RWPE1 (cell line): ENCODE results near the gene FUT7.

Experiments used
- CTCF ChIA-PET: fragments of 350-600 bp; sonication (Branson Sonifier 250); formaldehyde crosslinking; extraction: SDS; loops from one replicate; lab custom pipeline; 2021; lab: Yijun Ruan, JAX
- POLR2A ChIA-PET: fragments of 400-600 bp; formaldehyde crosslinking; extraction: SDS; loops from one replicate; lab custom pipeline; 2020; ENCODE audit warnings: antibody characterized with exemption; ENCODE audit not compliant: low non-redundant PET; lab: Yijun Ruan, JAX
- DNase-seq: peaks from one replicate; pipeline ENCODE4 v3.0.0; 2012; ENCODE audit warnings: low spot score
- H3K27ac ChIP-seq: fragments of 450-650 bp; 2 replicates; pipeline ENCODE4 v1.5.1; 2017
- CTCF ChIP-seq: fragments of 450-650 bp; conservative IDR thresholded peaks from 2 replicates; pipeline ENCODE4 v1.5.1; 2017; ENCODE audit warnings: low read depth, mild to moderate bottlenecking

FUT7 gene

GRCh38 chr9:137077010-137077747, 45.3 kb upstream of the FUT7 start, which contains the start of gene UAP1L1:
TSS of gene UAP1L1 (plus strand) at chr9:137077517. CDS start at chr9:137077533, 16 bp downstream.
- H3K27ac ChIP-seq = peak within 1 kb of the TSS; percentile 97
- ChIA-PET CTCF (interaction anchor here (1.2 to 2.6 kb wide), 4 partner anchors 9 to 42 kb away, joined by 3 to 12 read pairs (median 8); partner anchors contain the start of gene NPDC1), POLR2A (no interaction called here)
- TF ChIP-seq CTCF = no peak
- DNase-seq = no peak

DNA sequence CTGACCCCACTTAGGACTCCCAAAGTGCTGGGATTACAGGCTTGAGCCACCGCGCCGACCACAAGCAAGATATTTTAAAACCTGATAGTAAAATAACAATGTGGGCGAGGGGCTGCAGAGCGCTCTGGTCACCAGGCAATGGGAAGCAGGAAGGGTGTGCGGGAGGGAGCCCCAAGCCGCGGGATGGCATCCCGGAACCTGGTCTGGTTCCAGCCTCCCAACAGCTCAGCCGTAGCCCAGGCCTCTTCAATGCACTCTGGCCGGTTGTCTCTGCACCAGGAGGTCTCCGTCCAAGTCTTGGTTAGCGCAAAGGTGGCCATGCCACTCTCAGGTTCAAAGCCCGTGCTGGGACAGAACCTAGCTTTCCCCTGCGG, 44.7 kb upstream of the FUT7 start:
- DNase-seq = no peak
- peak overlapping the region; percentile 97 for H3K27ac ChIP-seq
- no peak for TF ChIP-seq CTCF
- ChIA-PET POLR2A (no interaction called here), CTCF (interaction anchor here (0.8 to 2.6 kb wide), 5 partner anchors 9 to 42 kb away, joined by 3 to 12 read pairs (median 7); partner anchors contain the start of gene NPDC1)

DNA sequence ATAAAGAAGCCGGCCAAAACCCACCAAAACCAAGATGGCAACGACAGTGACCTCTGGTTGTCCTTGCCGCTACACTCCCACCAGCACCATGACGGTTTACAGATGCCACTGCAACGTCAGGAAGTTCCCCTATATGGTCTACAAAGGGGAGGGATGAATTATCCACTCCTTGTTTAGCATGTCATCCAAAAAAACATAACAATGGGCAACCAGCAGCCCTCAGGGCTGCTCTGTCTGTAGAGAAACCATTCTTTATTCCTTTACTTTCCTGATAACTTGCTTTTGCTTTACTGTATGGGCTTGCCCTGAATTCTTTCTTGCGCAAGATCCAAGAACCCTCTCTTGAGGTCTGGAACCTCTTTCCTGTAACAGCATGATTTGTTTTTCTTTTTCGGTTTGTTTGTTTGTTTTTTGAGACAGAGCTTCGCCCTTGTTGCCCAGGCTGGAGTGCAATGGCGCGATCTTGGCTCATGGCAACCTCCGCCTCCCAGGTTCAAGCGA, 43.4 kb upstream of the FUT7 start:
- peak overlapping the region; percentile 97 for H3K27ac ChIP-seq
- ChIA-PET POLR2A (interaction anchor here (0.7 kb wide), 1 partner anchor 10 kb away, joined by 6 read pairs; no protein-coding TSS in a partner anchor), CTCF (interaction anchor here (0.7 to 2.6 kb wide), 3 partner anchors 11 to 33 kb away, joined by 3 to 10 read pairs (median 3); partner anchors contain the start of gene NPDC1)
- DNase-seq = no peak
- no peak for TF ChIP-seq CTCF

GRCh38 chr9:137074657-137075274, 42.9 kb upstream of the FUT7 start:
- peak overlapping the region; percentile 97 for H3K27ac ChIP-seq
- TF ChIP-seq CTCF = no peak
- DNase-seq = no peak
- ChIA-PET POLR2A (no interaction called here), CTCF (interaction anchor here (0.6 to 2.6 kb wide), 3 partner anchors 11 to 287 kb away, joined by 3 to 10 read pairs (median 3); no protein-coding TSS in a partner anchor)

GRCh38 chr9:137073992-137074399, 42.1 kb upstream of the FUT7 start:
- ChIA-PET CTCF (interaction anchor here (0.8 kb wide), 2 partner anchors 10 to 27 kb away, joined by 3 to 5 read pairs; partner anchors contain the start of gene NPDC1), POLR2A (no interaction called here)

More at GRCh38 chr9:137073992-137074399, 42.1 kb upstream of the FUT7 start:
- no peak for TF ChIP-seq CTCF
- DNase-seq = no peak
- H3K27ac ChIP-seq = peak overlapping the region; percentile 97
